GM18520 (cell line): ENCODE measurements around the gene AMDHD1.
A peak's percentile ranks its signal among the peaks of the same experiment; 100 is the strongest.

ENCODE experiments used
- ATAC-seq: cut with Tn5 transposase; IDR thresholded peaks from one replicate; pipeline ENCODE4 v1.9.1; 2021; ENCODE audit not compliant: unreplicated experiment

The AMDHD1 gene, protein sequence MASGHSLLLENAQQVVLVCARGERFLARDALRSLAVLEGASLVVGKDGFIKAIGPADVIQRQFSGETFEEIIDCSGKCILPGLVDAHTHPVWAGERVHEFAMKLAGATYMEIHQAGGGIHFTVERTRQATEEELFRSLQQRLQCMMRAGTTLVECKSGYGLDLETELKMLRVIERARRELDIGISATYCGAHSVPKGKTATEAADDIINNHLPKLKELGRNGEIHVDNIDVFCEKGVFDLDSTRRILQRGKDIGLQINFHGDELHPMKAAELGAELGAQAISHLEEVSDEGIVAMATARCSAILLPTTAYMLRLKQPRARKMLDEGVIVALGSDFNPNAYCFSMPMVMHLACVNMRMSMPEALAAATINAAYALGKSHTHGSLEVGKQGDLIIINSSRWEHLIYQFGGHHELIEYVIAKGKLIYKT

DNA sequence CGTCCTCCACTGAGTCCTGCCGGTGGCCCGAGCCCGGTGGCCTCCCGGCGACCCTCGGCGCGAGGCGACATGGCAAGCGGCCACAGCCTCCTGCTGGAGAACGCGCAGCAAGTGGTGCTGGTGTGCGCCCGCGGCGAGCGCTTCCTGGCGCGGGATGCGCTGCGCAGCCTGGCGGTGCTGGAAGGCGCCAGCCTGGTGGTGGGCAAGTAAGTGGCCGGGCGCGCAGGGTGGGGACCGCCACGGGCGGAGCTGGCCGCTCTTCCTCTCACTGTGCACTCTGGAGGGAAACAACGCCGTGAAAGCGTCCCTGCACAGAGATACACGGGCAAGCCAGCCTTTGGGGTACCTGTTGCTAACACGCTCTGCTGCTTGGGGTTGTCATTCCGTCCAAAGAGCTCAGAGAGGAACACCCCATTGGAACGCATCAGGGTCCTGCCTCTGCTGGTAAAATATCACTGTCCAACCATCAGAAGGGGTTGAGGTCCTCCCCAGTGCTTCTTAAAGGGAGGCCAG, at the start of gene AMDHD1:
Gene AMDHD1, plus strand, starts transcription at position 2 of the 513 bp plus-strand sequence. Its CDS starts 68 bp downstream, at position 70.
- ATAC-seq, result peak; percentile 31

DNA sequence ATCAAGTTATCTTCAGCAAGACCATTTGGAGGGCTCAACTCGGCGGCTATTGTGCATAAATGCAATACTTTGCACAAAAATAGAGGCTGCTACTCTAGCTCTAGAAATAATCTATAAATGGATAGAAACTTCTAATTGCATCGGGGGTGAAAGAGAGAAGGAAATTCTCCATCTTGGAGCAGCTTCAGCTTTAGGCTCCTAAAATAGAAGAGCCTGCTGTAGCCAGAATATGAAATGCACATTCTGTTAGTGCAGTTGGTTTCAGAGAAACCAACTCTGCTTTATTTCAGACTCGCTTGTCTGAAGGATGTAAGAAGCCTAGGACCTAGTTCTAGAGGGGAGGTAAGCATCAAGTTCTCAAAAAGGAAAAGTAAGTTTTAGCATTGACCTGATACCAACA, 46.3 kb upstream of the AMDHD1 start:
- no peak for ATAC-seq

DNA sequence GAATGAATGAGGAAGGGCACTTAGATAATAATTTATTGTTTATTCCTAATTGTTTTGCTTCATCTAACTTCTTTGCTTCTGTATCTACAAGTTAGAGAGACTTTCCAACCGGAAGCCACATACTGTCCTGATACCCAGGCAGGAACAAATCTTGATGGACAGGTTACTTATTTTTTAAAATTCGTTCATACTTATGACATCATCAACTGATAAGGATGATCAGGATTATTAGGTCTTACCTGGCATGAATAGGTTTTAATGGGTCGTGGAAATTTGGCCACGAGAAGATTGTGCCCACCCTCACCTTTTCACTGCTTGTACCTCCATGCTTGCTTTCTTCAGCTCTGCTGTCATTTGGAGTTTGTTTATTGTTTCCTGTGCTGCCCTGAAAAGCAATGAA, 45.0 kb upstream of the AMDHD1 start:
- no peak for ATAC-seq

DNA sequence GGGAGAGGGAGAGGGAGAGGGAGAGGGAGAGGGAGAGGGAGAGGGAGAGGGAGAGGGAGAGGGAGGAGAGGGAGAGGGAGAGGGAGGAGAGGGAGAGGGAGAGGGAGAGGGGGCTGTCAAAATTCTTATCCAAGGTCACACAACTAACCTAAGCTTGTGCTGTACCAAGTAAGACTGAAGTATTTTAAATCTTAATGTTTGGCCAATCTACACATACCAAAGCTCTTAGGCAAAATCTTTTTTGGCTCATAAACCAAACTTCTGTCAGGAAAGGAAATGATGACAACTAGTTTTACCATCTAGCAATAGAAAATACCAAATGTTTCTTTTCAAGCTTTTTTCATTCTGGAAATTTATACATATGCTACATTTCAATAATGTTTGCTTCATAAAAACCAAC, 34.6 kb upstream of the AMDHD1 start:
- no peak for ATAC-seq

DNA sequence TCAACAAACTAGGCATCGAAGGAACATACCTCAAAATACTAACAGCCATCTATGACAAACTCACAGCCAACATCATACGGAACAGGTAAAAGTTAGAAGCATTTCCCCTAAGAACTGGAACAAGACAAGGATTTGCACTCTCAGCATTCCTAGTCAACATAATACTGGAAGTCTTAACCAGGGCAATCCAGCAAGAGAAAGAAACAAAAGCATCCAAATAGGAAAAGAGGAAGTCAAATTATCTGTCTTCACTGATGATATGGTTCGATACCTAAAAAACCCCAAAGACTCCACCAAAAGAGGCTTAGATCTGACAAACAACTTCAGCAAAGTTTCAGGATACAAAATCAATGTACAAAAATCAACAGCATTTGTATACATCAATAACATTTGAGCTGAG, 33.3 kb upstream of the AMDHD1 start:
- ATAC-seq, result no peak

DNA sequence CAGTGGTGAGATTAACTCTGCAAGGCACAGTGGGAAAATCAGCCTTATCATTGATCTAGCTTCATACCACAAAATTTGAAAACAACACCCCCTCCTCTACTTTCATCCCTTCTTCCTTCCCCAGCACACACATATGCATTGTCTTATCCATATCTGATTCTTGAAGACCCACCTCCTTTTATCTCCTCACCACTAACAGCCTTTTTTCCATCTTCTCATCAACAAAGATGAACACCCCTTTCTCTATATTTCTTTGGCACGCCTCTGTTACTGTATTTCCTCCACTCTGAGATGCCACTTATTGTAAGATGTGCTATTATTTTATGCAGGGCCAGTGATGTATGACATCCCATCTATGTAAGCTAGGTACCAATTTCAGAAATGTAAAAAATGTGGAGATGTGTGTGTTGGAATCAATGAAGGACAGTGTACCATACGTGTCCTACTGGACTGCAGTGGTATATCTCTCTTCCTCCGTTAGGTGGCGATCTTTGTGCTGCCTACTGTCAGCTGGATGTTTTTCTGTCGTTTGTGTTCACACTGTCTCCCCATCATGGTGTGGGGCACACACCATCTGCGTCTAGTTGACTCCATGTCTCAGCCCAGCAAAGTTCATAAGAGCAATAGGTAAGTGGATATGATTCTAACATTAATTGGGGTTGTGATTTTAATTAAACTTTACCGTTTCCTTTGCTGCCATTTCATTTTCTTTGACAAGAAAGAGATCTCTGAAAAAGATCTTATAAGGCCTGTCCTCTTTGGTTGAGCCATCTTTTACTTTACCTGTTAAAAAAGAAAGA, 24.7 kb upstream of the AMDHD1 start:
- no peak for ATAC-seq

DNA sequence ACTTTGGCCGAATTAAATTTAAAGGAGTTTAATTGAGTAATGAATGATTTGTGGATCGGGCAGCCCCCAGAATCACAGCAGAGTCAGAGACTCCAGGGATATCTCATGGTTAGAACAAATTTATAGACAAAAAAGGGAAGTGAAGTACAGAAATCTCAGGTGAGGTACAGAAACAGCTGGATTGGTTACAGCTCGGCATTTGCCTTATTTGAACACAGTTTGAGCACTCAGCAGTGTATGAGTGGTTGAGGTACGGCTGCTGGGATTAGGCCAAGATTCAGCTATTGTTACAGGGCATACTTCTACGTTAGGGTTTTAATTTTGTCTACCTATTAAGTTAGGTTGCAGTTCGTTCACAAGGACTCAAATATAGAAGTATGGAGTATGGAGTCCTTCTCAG, 24.0 kb upstream of the AMDHD1 start:
- no peak for ATAC-seq

DNA sequence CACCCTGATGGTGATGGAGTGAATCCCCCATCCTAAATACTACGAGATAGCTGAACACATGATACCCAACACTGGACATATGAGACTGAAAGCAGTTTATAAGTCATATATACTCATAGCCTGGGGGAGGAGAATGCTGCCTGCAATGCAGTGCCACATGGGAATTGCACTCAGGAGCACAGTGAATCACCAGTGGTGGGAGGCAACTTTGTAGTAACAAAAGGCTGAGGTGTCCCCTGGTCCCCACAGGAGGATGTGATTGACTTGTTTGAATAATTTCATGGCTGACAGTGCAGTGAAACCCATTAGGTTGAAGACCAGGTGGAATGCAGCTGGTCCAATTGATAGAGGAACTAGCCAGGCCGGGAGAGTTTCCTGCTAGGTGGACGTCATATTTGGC, 20.9 kb upstream of the AMDHD1 start:
- ATAC-seq, result no peak

DNA sequence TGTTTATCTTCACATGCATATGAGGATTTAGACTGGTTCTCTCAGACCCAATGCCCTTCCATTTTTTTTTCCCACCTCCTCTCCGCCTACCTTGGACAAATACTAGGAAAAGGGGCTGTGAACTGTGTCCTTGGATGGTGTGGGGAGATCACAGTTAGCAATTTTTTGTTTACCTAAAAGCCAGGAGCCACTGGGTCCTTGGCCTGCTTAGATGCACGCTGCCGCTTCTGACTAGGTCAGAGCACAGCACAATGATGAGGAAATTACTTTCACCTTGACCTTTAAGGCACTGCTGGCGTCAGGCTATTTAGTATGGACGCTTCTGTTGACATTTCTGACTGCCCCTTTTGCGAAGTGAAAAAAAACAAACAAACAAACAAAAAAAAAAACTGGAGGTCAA, 2.6 kb upstream of the AMDHD1 start:
- no peak for ATAC-seq

DNA sequence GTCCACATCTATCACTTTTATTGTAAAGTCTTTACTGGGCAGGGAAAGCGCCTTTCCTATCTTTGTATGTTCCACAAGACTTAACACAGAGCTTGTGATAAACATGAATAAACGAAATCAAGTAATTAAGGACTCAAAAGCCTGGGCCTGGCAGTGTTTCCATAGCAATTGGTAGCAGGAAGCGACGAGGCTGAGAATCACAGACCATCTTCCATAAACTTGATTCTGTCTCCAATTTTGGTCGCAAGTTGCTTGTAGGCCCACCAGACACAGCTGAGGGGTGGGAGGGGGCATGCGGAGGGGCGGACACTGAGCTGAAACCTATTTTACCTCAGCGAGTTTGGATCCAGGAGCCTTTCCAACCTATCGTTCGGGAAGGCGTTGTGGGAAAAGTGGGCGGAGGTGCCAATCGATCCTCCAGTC, 1.0 kb upstream of the AMDHD1 start:
- ATAC-seq, result no peak

DNA sequence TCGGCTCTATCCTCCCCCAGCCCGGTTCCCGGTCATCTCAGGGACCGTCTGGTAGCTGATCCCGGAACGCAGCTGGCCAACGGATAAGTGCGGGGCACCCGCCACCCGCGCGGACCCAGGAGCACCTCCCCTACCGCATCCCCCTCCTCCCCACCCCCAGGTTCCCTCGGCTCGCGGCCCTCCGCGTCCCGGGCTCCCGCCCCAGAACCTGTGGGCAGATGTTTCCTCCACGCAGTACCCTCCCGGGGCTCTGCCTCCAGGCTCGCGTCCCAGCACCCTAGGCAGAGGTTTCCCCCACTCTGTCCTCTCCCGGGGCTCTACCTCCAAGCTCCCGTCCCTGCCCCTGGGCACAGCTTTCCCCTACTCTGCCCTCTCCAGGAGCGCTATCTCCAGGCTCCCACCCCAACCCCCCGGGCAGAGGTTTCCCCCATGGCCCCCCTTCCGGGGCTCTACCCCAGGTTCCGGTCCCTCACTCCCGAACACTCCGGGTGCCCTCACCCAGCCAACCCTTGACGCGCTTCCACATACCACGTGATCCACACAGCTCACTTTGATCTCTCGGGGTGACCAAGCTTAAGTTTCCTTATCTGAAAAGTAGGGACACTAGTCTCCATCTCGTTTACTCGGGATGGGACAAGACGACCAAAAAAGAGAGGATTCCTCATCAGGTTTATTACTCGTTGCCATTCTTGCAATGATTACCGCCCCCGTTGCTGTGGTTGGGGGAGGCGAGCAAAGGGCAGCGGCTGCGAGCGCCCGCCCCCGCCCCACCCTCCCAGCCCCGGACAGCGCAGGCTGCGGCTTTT, 404 bp upstream of the AMDHD1 start, which contains the start of gene CCDC38:
Gene CCDC38, minus strand, starts transcription at position 91 of the 806 bp plus-strand sequence. CDS start 6,105 bp downstream, outside the sequence.
- peak; percentile 96 for ATAC-seq

DNA sequence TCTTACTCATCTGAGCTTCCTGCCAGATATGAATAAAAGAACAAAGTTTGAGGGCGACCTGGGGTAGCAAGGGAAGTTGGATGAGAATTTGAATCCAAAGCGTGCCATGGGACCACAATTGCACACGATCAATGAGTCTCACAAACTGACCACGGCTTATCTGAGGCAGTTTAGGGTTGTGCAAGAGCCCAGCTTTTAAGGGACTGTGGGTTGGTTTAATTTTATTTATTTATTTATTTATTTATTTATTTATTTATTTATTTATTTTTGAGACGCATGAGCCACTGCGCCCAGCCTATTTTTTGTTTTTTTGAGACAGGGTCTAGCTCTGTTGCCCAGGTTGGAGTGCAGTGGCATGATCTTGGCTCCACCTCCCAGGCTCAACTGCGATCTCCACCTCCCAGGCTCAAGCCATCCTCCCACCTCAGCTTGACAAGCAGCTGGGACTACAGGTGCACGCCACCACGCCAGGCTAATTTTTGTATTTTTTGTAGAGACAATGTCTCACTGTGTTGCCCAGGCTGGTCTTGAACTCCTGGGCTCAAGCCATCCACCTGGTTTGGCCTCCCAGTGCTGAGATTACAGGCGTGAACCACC, 1.1 kb downstream of the AMDHD1 start:
- ATAC-seq, result no peak

DNA sequence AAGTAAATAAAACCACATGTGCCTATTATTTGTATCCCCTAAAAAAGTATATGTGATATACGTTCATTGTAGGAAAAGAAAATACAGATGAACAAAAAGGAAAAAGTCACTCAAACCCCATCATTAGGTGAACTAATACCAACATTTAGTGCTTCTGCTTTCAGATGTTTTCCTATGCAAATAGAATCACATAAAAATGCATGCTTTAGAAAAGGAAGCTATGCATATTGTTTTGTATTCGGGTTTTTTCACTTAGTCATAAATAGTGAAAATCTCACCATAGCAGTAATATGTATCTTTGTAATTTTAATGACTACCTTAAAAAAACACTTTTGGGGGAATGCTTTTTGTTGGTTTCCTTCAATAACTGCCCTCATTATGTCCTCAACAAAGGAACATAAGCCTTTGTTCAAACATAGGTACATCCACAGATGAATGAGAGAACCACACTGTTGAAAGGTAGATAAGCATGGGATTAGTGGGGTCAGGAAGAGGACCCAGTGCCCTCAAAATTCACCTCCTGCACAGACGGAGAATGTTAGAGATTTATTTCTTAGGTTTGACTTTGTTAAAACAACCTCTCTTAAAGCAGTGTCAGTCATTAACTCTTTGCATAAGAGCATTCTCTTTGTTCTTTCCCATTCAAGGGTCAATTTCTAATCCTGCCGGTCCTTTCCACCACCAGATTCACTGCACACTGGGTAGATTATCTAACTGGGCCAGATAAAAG, 6.5 kb downstream of the AMDHD1 start:
- no peak for ATAC-seq

DNA sequence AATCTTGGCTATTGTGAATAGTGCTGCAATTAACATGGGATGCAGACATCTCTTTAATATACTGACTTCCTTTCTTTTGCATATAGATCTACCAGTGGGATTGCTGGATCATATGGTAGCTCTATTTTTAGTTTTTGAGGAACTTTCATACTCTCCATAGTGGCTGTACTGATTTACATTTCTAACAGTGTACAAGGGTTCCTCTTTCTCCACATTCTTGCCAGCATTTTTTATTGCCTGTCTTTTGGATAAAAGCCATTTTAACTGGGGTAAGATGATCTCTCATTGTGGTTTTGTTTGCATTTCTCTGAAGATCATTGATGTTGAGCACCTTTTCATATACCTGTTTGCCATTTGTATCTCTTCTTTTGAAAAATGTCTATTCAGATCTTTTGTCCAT, 8.4 kb downstream of the AMDHD1 start:
- no peak for ATAC-seq

DNA sequence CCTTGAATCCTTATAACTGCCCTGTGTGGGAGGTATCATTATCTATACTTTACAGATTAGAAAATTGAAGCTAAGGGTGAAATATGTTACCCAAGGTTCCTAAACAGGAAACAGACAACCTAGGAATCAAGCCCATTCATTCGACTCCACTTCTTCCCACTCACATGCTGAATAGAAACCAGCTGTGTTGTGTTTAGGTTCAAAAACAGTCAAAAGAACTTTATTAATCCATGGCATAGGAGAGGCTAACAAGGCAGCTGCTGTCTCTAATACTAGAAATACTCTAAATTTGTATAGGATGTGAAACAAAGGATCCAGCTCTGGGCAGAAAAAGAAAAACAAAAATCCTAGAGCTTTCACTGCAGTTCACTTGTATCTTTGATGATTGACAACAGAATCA, 9.9 kb downstream of the AMDHD1 start:
- ATAC-seq, result no peak

DNA sequence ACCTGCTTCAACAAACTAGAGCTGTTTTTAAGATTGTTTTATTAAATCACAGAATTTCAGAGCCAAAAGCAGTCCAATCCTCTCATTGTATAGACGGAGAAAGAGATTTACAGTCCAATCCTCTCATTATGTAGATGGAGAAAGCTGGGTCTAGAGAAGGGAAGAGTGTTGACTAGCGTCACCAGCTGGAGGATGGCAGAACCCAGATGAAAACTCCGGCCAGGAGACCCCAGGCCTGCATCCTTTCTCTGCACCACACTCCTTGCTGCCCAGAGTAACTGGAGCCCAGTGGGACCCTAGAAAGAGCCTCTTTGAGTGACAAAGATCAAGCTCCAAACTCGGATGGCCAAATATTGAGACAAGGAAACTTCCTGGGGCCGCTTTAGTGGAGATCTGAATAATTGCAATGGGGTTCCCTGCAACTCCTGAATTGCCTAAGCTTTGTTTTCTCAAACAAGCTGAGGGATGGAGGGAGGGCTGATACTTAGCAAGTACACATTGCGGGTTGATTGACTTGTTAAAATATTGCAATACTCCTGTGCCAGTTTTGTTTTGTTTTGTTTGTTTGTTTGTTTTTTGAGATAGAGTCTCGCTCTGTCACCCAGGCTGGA, 12.5 kb downstream of the AMDHD1 start:
- no peak for ATAC-seq

DNA sequence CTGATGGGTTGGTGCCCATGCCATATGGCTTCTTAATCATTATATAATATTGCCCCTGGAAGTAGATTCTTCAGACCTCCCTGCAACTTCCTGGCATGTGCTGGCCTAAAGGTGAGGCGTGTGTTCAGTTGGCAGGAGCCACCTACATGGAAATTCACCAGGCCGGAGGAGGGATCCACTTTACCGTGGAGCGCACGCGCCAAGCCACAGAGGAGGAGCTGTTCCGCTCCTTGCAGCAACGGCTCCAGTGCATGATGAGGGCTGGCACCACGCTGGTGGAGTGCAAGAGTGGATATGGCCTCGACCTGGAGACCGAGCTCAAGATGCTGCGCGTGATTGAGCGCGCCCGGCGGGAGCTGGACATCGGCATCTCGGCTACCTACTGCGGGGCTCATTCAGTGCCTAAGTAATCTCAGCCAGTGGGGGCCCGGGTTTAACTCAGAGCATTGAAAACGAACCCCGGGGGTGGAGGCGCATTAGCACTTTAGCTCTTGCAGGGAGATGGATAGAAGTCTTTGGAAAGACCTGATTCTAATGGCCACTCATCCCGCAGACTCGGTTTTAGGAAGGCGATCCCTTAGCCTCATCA, 13.5 kb downstream of the AMDHD1 start:
- no peak for ATAC-seq

DNA sequence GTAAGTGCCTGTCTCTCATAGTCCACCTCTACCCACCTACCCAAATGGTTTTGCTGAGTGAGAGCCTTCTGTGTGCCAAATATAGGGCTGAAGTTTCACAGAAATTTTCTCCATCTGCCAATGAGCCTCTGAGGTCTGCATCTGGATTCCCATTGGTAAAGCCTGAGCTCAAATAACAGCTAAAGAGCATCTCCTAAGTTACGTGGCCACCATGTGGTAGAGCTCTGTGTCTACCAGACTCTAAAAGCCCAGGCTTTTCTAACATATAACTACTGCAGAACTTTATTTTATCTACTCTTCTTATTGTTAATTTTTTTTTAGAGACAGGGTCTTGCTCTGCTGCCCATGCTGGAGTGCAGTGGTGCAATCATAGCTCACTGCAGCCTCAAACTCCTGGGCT, 16.0 kb downstream of the AMDHD1 start:
- ATAC-seq, result no peak

DNA sequence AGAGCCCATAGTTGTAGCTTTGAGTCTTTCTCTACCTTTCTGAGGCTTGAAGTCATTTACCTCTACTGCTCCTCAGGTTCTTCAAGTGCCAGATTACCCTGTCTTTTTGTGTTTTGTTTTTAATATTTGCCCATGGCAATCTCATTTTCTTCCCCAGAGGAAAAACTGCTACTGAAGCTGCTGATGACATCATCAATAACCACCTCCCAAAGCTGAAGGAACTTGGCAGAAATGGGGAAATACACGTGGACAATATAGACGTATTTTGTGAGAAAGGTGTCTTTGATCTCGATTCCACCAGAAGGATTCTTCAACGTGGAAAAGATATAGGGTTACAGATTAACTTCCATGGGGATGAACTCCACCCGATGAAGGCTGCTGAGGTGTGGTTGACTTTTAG, 17.1 kb downstream of the AMDHD1 start:
- no peak for ATAC-seq
